GM23338 (cell line): ENCODE data around the gene PPP1R2. TPM values are rescaled to one million over a fixed set of nuclear protein-coding genes. Genes with fewer than 3 reads are reported as not detected.

Source experiments
- ATAC-seq: fragments of 200-7000 bp; cut with Tn5 transposase; 3 replicates; pipeline ENCODE4 v1.9.1; 2020
- DNase-seq: peaks from one replicate; pipeline ENCODE4 v3.0.0-alpha.2; 2015; ENCODE audit warnings: low spot score
- H2AFZ ChIP-seq: fragments of 200-600 bp; sonication (generic); 2 replicates; pipeline ENCODE4 v1.8.0; 2016; ENCODE audit warnings: antibody characterized with exemption, mild to moderate bottlenecking, moderate library complexity
- H3F3A ChIP-seq: fragments of 200-600 bp; sonication (generic); replicated peaks from 2 replicates; pipeline ENCODE4 v1.8.0; 2017; ENCODE audit warnings: antibody characterized with exemption, mixed run types, low read depth
- H3K27ac ChIP-seq: fragments of 200-600 bp; sonication (generic); 2 replicates; pipeline ENCODE4 v1.6.1; 2016; ENCODE audit warnings: low read depth
- H3K27me3 ChIP-seq: fragments of 200-600 bp; sonication (generic); 2 replicates; pipeline ENCODE4 v1.8.0; 2016; ENCODE audit warnings: mild to moderate bottlenecking, mixed run types, moderate library complexity; ENCODE audit not compliant: insufficient read depth
- H3K36me3 ChIP-seq: fragments of 200-600 bp; sonication (generic); 2 replicates; pipeline ENCODE4 v1.8.0; 2016; ENCODE audit warnings: mild to moderate bottlenecking; ENCODE audit not compliant: insufficient read depth
- H3K4me1 ChIP-seq: fragments of 200-600 bp; sonication (generic); 2 replicates; pipeline ENCODE4 v1.8.0; 2016; ENCODE audit warnings: mild to moderate bottlenecking, moderate library complexity; ENCODE audit not compliant: insufficient read depth
- H3K4me2 ChIP-seq: fragments of 200-600 bp; sonication (generic); 2 replicates; pipeline ENCODE4 v1.7.1; 2017; ENCODE audit warnings: mixed run types
- H3K4me3 ChIP-seq: fragments of 200-600 bp; sonication (generic); 2 replicates; pipeline ENCODE4 v1.6.1; 2016; ENCODE audit warnings: mixed run types
- H3K79me2 ChIP-seq: fragments of 200-600 bp; sonication (generic); replicated peaks from 2 replicates; pipeline ENCODE4 v1.8.0; 2017; ENCODE audit warnings: mild to moderate bottlenecking; ENCODE audit not compliant: insufficient read depth
- H3K9me2 ChIP-seq: fragments of 200-600 bp; sonication (generic); 2 replicates; pipeline ENCODE4 v1.8.0; 2017; ENCODE audit not compliant: insufficient read depth
- H4K20me1 ChIP-seq: fragments of 200-600 bp; sonication (generic); replicated peaks from 2 replicates; pipeline ENCODE4 v1.8.0; 2017; ENCODE audit warnings: mild to moderate bottlenecking; ENCODE audit not compliant: insufficient read depth
- H3K27ac Mint-ChIP-seq: 2 replicates; pipeline ENCODE4 v1.8.0; 2020; ENCODE audit warnings: inconsistent platforms, mild to moderate bottlenecking, moderate library complexity, mixed read lengths
- H3K27me3 Mint-ChIP-seq: 3 replicates; pipeline ENCODE4 v1.8.0; 2022; ENCODE audit warnings: low read depth, mild to moderate bottlenecking, moderate library complexity, mixed read lengths, inconsistent platforms; ENCODE audit not compliant: insufficient read depth, poor library complexity
- H3K36me3 Mint-ChIP-seq: 3 replicates; pipeline ENCODE4 v1.8.0; 2021; ENCODE audit warnings: low read depth, mild to moderate bottlenecking, inconsistent platforms, moderate library complexity, mixed read lengths
- H3K4me1 Mint-ChIP-seq: 3 replicates; pipeline ENCODE4 v1.8.0; 2020; ENCODE audit warnings: mild to moderate bottlenecking, inconsistent platforms, mixed read lengths
- H3K4me3 Mint-ChIP-seq: 3 replicates; pipeline ENCODE4 v1.8.0; 2021; ENCODE audit warnings: moderate library complexity, mild to moderate bottlenecking, inconsistent platforms, mixed read lengths
- H3K9me3 Mint-ChIP-seq: 3 replicates; pipeline ENCODE4 v1.8.0; 2020; ENCODE audit warnings: moderate library complexity, mild to moderate bottlenecking, inconsistent platforms, mixed read lengths
- CREB1 ChIP-seq: fragments of 250-450 bp; sonication (Bioruptor Pico); IDR thresholded peaks from 2 replicates; pipeline ENCODE4 v1.5.0; 2020; ENCODE audit warnings: low read depth, mild to moderate bottlenecking, moderate library complexity
- EZH2 ChIP-seq: fragments of 200-600 bp; sonication (generic); IDR thresholded peaks from one replicate; pipeline ENCODE4 v1.8.0; 2017; ENCODE audit warnings: antibody characterized with exemption, mild to moderate bottlenecking, low read depth; ENCODE audit not compliant: unreplicated experiment
- JUNB ChIP-seq: IDR thresholded peaks from one replicate; pipeline ENCODE4 v1.6.1; 2016; ENCODE audit warnings: antibody characterized with exemption; ENCODE audit not compliant: unreplicated experiment
- POLR2AphosphoS5 ChIP-seq: IDR thresholded peaks from 2 replicates; pipeline ENCODE4 v1.6.1; 2016; ENCODE audit warnings: antibody characterized with exemption, low read depth
- STAT1 ChIP-seq: IDR thresholded peaks from one replicate; pipeline ENCODE4 v1.6.1; 2016; ENCODE audit warnings: antibody characterized with exemption; ENCODE audit not compliant: unreplicated experiment
- polyA plus RNA-seq: library from polyadenylated mRNA; unstranded; fragments of >200 nt; fragmentation: Nextera tagmentation; extraction: Ambion mirVana; gene quantifications from 2 replicates; pipeline ENCODE4 v1.2.1, GENCODE V29; 2016
- total RNA-seq: library from RNA; depleted of rRNA; stranded (reverse); fragments of >200 nt; shearing (Covaris generic); gene quantifications from 2 replicates; pipeline ENCODE4 v1.2.3, GENCODE V29; 2014
- TF ChIP-seq, protein P1 (sequence below): IDR thresholded peaks from one replicate; pipeline ENCODE4 v1.6.1; 2018; ENCODE audit warnings: antibody characterized with exemption; ENCODE audit not compliant: unreplicated experiment
- TF ChIP-seq, protein P2 (sequence below): fragments of 250-450 bp; sonication (Bioruptor Pico); IDR thresholded peaks from 2 replicates; pipeline ENCODE4 v1.5.0; 2020; ENCODE audit warnings: mild to moderate bottlenecking, moderate library complexity
- TF ChIP-seq, protein P3 (sequence below): IDR thresholded peaks from 2 replicates; pipeline ENCODE4 v1.6.1; 2016; ENCODE audit warnings: antibody characterized with exemption
- TF ChIP-seq, protein P4 (sequence below), 2 experiments: fragments of 200-600 bp in 1 of 2; sonication (generic) in 1 of 2; conservative IDR thresholded peaks; 2 replicates each; pipeline versions ENCODE4 v1.5.1 to v1.6.1; 2016 to 2017; ENCODE audit warnings: antibody characterized with exemption in 2 of 2, low read depth in 2 of 2, mild to moderate bottlenecking in 2 of 2, moderate library complexity in 1 of 2

Gene PPP1R2
- total and polyA plus RNA-seq, 2 experiments from 2014 or later, result 45.9 to 46.8 TPM

- DNase-seq, result no peak
- Histone ChIP-seq H3K36me3 (no peaks in the 10 kb centered on the region), H3K4me2 (0 out of 2 replicates have a peak overlapping the region, but pooled peaks have one; percentile 20), H4K20me1 (no peaks in the 10 kb centered on the region), H3K9me2 (no peaks in the 10 kb centered on the region), H2AFZ (peak overlapping the region; percentile 91), H3K4me1 (peaks cover 29% of the 10 kb centered on the region), H3K4me3 (no peak overlapping the region), H3F3A (no peaks in the 10 kb centered on the region), H3K27ac (no peak overlapping the region), H3K27me3 (peaks cover 9% of the 10 kb centered on the region), H3K79me2 (no peaks in the 10 kb centered on the region)
- TF ChIP-seq EZH2 (no peak), CREB1 (CRISPR knock-in tag) (no peak), JUNB (no peak)
- TF ChIP-seq, protein P1, sequence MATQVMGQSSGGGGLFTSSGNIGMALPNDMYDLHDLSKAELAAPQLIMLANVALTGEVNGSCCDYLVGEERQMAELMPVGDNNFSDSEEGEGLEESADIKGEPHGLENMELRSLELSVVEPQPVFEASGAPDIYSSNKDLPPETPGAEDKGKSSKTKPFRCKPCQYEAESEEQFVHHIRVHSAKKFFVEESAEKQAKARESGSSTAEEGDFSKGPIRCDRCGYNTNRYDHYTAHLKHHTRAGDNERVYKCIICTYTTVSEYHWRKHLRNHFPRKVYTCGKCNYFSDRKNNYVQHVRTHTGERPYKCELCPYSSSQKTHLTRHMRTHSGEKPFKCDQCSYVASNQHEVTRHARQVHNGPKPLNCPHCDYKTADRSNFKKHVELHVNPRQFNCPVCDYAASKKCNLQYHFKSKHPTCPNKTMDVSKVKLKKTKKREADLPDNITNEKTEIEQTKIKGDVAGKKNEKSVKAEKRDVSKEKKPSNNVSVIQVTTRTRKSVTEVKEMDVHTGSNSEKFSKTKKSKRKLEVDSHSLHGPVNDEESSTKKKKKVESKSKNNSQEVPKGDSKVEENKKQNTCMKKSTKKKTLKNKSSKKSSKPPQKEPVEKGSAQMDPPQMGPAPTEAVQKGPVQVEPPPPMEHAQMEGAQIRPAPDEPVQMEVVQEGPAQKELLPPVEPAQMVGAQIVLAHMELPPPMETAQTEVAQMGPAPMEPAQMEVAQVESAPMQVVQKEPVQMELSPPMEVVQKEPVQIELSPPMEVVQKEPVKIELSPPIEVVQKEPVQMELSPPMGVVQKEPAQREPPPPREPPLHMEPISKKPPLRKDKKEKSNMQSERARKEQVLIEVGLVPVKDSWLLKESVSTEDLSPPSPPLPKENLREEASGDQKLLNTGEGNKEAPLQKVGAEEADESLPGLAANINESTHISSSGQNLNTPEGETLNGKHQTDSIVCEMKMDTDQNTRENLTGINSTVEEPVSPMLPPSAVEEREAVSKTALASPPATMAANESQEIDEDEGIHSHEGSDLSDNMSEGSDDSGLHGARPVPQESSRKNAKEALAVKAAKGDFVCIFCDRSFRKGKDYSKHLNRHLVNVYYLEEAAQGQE, result no peak
- Mint-ChIP-seq H3K27ac (no peak overlapping the region), H3K27me3 (peaks cover 7% of the 10 kb centered on the region), H3K4me3 (no peak overlapping the region), H3K36me3 (no peaks in the 10 kb centered on the region), H3K4me1 (peaks cover 33% of the 10 kb centered on the region), H3K9me3 (no peaks in the 10 kb centered on the region)
- no peak for ATAC-seq
Observed at GRCh38 chr3:195549931-195550519, 6.9 kb upstream of the PPP1R2 start.

- Mint-ChIP-seq H3K36me3 (no peaks in the 10 kb centered on the region), H3K9me3 (no peaks in the 10 kb centered on the region), H3K4me1 (peaks cover 37% of the 10 kb centered on the region), H3K27ac (no peak overlapping the region), H3K4me3 (no peak overlapping the region), H3K27me3 (peaks cover 15% of the 10 kb centered on the region)
- Histone ChIP-seq H3K9me2 (no peaks in the 10 kb centered on the region), H4K20me1 (no peaks in the 10 kb centered on the region), H3K79me2 (no peaks in the 10 kb centered on the region), H3K27ac (no peak overlapping the region), H3K27me3 (peaks cover 19% of the 10 kb centered on the region), H3K4me1 (peaks cover 35% of the 10 kb centered on the region), H3K4me3 (peak overlapping the region; percentile 35; the same call in 1 of the 2 replicates), H3K36me3 (no peaks in the 10 kb centered on the region), H3F3A (no peaks in the 10 kb centered on the region), H2AFZ (no peak overlapping the region), H3K4me2 (peak overlapping the region; percentile 67)
- no peak for DNase-seq
- no peak for ATAC-seq
- TF ChIP-seq POLR2AphosphoS5 (no peak), STAT1 (no peak), EZH2 (no peak)
- TF ChIP-seq, protein P2, sequence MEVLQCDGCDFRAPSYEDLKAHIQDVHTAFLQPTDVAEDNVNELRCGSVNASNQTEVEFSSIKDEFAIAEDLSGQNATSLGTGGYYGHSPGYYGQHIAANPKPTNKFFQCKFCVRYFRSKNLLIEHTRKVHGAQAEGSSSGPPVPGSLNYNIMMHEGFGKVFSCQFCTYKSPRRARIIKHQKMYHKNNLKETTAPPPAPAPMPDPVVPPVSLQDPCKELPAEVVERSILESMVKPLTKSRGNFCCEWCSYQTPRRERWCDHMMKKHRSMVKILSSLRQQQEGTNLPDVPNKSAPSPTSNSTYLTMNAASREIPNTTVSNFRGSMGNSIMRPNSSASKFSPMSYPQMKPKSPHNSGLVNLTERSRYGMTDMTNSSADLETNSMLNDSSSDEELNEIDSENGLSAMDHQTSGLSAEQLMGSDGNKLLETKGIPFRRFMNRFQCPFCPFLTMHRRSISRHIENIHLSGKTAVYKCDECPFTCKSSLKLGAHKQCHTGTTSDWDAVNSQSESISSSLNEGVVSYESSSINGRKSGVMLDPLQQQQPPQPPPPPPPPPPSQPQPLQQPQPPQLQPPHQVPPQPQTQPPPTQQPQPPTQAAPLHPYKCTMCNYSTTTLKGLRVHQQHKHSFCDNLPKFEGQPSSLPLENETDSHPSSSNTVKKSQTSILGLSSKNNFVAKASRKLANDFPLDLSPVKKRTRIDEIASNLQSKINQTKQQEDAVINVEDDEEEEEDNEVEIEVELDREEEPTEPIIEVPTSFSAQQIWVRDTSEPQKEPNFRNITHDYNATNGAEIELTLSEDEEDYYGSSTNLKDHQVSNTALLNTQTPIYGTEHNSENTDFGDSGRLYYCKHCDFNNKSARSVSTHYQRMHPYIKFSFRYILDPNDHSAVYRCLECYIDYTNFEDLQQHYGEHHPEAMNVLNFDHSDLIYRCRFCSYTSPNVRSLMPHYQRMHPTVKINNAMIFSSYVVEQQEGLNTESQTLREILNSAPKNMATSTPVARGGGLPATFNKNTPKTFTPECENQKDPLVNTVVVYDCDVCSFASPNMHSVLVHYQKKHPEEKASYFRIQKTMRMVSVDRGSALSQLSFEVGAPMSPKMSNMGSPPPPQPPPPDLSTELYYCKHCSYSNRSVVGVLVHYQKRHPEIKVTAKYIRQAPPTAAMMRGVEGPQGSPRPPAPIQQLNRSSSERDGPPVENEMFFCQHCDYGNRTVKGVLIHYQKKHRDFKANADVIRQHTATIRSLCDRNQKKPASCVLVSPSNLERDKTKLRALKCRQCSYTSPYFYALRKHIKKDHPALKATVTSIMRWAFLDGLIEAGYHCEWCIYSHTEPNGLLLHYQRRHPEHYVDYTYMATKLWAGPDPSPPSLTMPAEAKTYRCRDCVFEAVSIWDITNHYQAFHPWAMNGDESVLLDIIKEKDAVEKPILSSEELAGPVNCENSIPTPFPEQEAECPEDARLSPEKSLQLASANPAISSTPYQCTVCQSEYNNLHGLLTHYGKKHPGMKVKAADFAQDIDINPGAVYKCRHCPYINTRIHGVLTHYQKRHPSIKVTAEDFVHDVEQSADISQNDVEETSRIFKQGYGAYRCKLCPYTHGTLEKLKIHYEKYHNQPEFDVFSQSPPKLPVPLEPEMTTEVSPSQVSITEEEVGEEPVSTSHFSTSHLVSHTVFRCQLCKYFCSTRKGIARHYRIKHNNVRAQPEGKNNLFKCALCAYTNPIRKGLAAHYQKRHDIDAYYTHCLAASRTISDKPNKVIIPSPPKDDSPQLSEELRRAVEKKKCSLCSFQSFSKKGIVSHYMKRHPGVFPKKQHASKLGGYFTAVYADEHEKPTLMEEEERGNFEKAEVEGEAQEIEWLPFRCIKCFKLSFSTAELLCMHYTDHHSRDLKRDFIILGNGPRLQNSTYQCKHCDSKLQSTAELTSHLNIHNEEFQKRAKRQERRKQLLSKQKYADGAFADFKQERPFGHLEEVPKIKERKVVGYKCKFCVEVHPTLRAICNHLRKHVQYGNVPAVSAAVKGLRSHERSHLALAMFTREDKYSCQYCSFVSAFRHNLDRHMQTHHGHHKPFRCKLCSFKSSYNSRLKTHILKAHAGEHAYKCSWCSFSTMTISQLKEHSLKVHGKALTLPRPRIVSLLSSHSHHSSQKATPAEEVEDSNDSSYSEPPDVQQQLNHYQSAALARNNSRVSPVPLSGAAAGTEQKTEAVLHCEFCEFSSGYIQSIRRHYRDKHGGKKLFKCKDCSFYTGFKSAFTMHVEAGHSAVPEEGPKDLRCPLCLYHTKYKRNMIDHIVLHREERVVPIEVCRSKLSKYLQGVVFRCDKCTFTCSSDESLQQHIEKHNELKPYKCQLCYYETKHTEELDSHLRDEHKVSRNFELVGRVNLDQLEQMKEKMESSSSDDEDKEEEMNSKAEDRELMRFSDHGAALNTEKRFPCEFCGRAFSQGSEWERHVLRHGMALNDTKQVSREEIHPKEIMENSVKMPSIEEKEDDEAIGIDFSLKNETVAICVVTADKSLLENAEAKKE (CRISPR knock-in tag), result no peak
- TF ChIP-seq, protein P3, sequence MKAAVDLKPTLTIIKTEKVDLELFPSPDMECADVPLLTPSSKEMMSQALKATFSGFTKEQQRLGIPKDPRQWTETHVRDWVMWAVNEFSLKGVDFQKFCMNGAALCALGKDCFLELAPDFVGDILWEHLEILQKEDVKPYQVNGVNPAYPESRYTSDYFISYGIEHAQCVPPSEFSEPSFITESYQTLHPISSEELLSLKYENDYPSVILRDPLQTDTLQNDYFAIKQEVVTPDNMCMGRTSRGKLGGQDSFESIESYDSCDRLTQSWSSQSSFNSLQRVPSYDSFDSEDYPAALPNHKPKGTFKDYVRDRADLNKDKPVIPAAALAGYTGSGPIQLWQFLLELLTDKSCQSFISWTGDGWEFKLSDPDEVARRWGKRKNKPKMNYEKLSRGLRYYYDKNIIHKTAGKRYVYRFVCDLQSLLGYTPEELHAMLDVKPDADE, result no peak
- TF ChIP-seq, protein P4, sequence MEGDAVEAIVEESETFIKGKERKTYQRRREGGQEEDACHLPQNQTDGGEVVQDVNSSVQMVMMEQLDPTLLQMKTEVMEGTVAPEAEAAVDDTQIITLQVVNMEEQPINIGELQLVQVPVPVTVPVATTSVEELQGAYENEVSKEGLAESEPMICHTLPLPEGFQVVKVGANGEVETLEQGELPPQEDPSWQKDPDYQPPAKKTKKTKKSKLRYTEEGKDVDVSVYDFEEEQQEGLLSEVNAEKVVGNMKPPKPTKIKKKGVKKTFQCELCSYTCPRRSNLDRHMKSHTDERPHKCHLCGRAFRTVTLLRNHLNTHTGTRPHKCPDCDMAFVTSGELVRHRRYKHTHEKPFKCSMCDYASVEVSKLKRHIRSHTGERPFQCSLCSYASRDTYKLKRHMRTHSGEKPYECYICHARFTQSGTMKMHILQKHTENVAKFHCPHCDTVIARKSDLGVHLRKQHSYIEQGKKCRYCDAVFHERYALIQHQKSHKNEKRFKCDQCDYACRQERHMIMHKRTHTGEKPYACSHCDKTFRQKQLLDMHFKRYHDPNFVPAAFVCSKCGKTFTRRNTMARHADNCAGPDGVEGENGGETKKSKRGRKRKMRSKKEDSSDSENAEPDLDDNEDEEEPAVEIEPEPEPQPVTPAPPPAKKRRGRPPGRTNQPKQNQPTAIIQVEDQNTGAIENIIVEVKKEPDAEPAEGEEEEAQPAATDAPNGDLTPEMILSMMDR (conservative IDR thresholded peaks at IDR 0.05; ENCODE audit: low read depth in 2 of 2), result no peak
Observed at GRCh38 chr3:195548987-195549386, 5.9 kb upstream of the PPP1R2 start.
